ENCODE results near the gene CDC14B.
"Not testable (repeated sequence)": the region's sequence is repeated elsewhere in the genome, so short reads cannot be mapped to it uniquely, and the experiment has no call there.

The CDC14B gene

GRCh38 chr9:96626912-96627311 is 7.3 kb upstream of the CDC14B start:
- DNase-seq (ENCODE audit: low read depth in 2 of 2): no peak

- DNase-seq (ENCODE audit: low read depth in 2 of 2): no peak
These were observed 2.0 kb upstream of the CDC14B start for GRCh38 chr9:96621618-96622017.

GRCh38 chr9:96620832-96621269 is 1.2 kb upstream of the CDC14B start:
- no peak for DNase-seq (ENCODE audit: low read depth in 2 of 2)

- DNase-seq (ENCODE audit: low read depth in 2 of 2): no peak
These were observed 505 bp upstream of the CDC14B start for GRCh38 chr9:96620181-96620514.

- DNase-seq (ENCODE audit: low read depth in 2 of 2): no peak
These were observed 548 bp downstream of the CDC14B start for GRCh38 chr9:96619124-96619465.

GRCh38 chr9:96618209-96619123 is 1.2 kb downstream of the CDC14B start:
- DNase-seq (ENCODE audit: low read depth in 2 of 2): no peak

GRCh38 chr9:96617439-96618185 is 2.0 kb downstream of the CDC14B start:
- DNase-seq (ENCODE audit: low read depth in 2 of 2): no peak

- DNase-seq (ENCODE audit: low read depth in 2 of 2): no peak
These were observed 2.7 kb downstream of the CDC14B start for GRCh38 chr9:96616817-96617438.

GRCh38 chr9:96615411-96615810 is 4.2 kb downstream of the CDC14B start:
- DNase-seq (ENCODE audit: low read depth in 2 of 2): no peak

GRCh38 chr9:96614664-96615063 is 5.0 kb downstream of the CDC14B start:
- not testable (repeated sequence) for DNase-seq (ENCODE audit: low read depth in 2 of 2)

- DNase-seq (ENCODE audit: low read depth in 2 of 2): no peak
These were observed 6.6 kb downstream of the CDC14B start for GRCh38 chr9:96612966-96613589.

GRCh38 chr9:96612105-96612965 is 7.3 kb downstream of the CDC14B start:
- no peak for DNase-seq (ENCODE audit: low read depth in 2 of 2)

GRCh38 chr9:96611302-96611701 is 8.3 kb downstream of the CDC14B start:
- no peak for DNase-seq (ENCODE audit: low read depth in 2 of 2)

GRCh38 chr9:96609732-96610131 is 9.9 kb downstream of the CDC14B start:
- DNase-seq (ENCODE audit: low read depth in 2 of 2): no peak

GRCh38 chr9:96607971-96608370 is 11.7 kb downstream of the CDC14B start:
- DNase-seq (ENCODE audit: low read depth in 2 of 2): no peak

- DNase-seq (ENCODE audit: low read depth in 2 of 2): no peak
These were observed 14.3 kb downstream of the CDC14B start for GRCh38 chr9:96605328-96605727.

- no peak for DNase-seq (ENCODE audit: low read depth in 2 of 2)
These were observed 15.7 kb downstream of the CDC14B start for GRCh38 chr9:96604004-96604319.

GRCh38 chr9:96603305-96604003 is 16.2 kb downstream of the CDC14B start:
- no peak for DNase-seq (ENCODE audit: low read depth in 2 of 2)

GRCh38 chr9:96599298-96599697 is 20.3 kb downstream of the CDC14B start:
- no peak for DNase-seq (ENCODE audit: low read depth in 2 of 2)

- DNase-seq (ENCODE audit: low read depth in 2 of 2): no peak
These were observed 23.0 kb downstream of the CDC14B start for GRCh38 chr9:96596601-96597111.

Data from stimulated activated CD8-positive, alpha-beta memory T cell treated with anti-CD3 and anti-CD28 coated beads, Interleukin-2, amount 100 ng/mL, for 1 hour (primary cell).